Aorta (tissue), 5 donors: ENCODE measurements around the gene ENPP7. TPM values are rescaled to one million over a fixed set of nuclear protein-coding genes. Genes with fewer than 3 reads are reported as not detected.

ENCODE experiments used
- ATAC-seq: fragments of 200-7000 bp; cut with Tn5 transposase; one replicate; pipeline ENCODE4 v1.9.1; 2022; ENCODE audit warnings: moderate library complexity; ENCODE audit not compliant: low FRiP score
- DNase-seq, 2 donors: peaks; one replicate each; pipeline ENCODE4 v3.0.0-alpha.2; 2020
- H3K27ac ChIP-seq, 2 donors: one replicate each; pipeline ENCODE4 v1.5.1; 2013; ENCODE audit warnings: low read length in 2 of 2, mild to moderate bottlenecking in 2 of 2, moderate library complexity in 2 of 2, control low read depth in 1 of 2, inconsistent platforms in 1 of 2, low read depth in 1 of 2
- H3K27me3 ChIP-seq, 2 donors: one replicate each; pipeline ENCODE4 v1.6.1; 2013; ENCODE audit warnings: control low read depth in 1 of 2, low read length in 1 of 2, mild to moderate bottlenecking in 1 of 2, moderate library complexity in 1 of 2; ENCODE audit not compliant: insufficient read depth in 2 of 2, control insufficient read depth in 1 of 2
- H3K36me3 ChIP-seq, 2 donors: one replicate each; pipeline ENCODE4 v1.6.1; 2013; ENCODE audit warnings: control low read depth in 1 of 2, low read length in 1 of 2, mild to moderate bottlenecking in 1 of 2; ENCODE audit not compliant: insufficient read depth in 2 of 2, control insufficient read depth in 1 of 2
- H3K4me1 ChIP-seq, 2 donors: one replicate each; pipeline ENCODE4 v1.6.1; 2013; ENCODE audit warnings: low read length in 2 of 2, control low read depth in 1 of 2, mild to moderate bottlenecking in 1 of 2, moderate library complexity in 1 of 2; ENCODE audit not compliant: insufficient read depth in 2 of 2, control insufficient read depth in 1 of 2
- H3K4me3 ChIP-seq, 2 donors: one replicate each; pipeline ENCODE4 v1.5.1; 2013; ENCODE audit warnings: low read length in 2 of 2, control low read depth in 1 of 2, mild to moderate bottlenecking in 1 of 2
- H3K9me3 ChIP-seq: one replicate; pipeline ENCODE4 v1.6.1; 2013; ENCODE audit warnings: mild to moderate bottlenecking, low read length; ENCODE audit not compliant: control insufficient read depth
- WGBS, 2 donors: extraction: QIAGEN DNeasy Blood & Tissue Kit; methylation state at CpG; one replicate each; pipeline ENCODE4 v1.1.7; 2013; 5-methylcytosine and 5-hydroxymethylcytosine counted together
- intact Hi-C, 2 donors: fragments of 100-400 bp; cut with DNase I; formaldehyde crosslinking; loops; one replicate each; pipeline versions ENCODE4 v1.14.2 to v1.15.0; 2022
- polyA plus RNA-seq, 2 donors: library from polyadenylated mRNA; stranded (reverse); fragments of 200-250 nt; gene quantifications; one replicate each; pipeline ENCODE4 v1.2.3, GENCODE V29; 2013
- total RNA-seq, 2 donors: library from RNA; stranded (reverse); fragmentation: NEBNext Ultra II Directional; extraction: Animal tissue kit (Norgen Biotek cat#: 25700); gene quantifications; one replicate each; pipeline ENCODE4 v1.2.1, GENCODE V29; 2021
- donor health status: healthy with polysubstance abuse.
- donor health status: Bipolar disorder and iron deficiency.
- donor health status: DM: no; HTN: no; CAD: no.
- donor health status: DM: no; HTN: no; CAD: no.
- donor health status: DM: yes; HTN: yes; CAD: no.

ENPP7 gene
- total and polyA plus RNA-seq, 4 donors = 10.9 TPM; not detected in 3

GRCh38 chr17:79728169-79728907, 2.4 kb upstream of the ENPP7 start:
- peak; percentile 87 for DNase-seq
- Histone ChIP-seq H3K27ac (no peak overlapping the region), H3K9me3 (no peaks in the 10 kb centered on the region), H3K4me1 (no peaks in the 10 kb centered on the region), H3K4me3 (peak overlapping the region; percentile 5 to 29), H3K36me3 (no peaks in the 10 kb centered on the region), H3K27me3 (no peaks in the 10 kb centered on the region)
- intact Hi-C loops = loop anchor here in 1 of 2 donors (5.0 kb wide), 1 partner anchor 49 kb away; the partner anchor contains the start of gene CBX2
- peak; percentile 81 for ATAC-seq
- WGBS, 2 donors = 29 to 38% methylated on average over 16 to 22 of the region's 22 CpGs

- 71 to 72% methylated on average over 23 to 26 of the region's 26 CpGs for WGBS, 2 donors
- intact Hi-C loops = loop anchor here in 1 of 2 donors (5.0 kb wide), 1 partner anchor 48 kb away; the partner anchor contains the start of gene CBX2
- no peaks in the 10 kb centered on the region for H3K27me3 ChIP-seq
- no peaks in the 10 kb centered on the region for H3K4me1 ChIP-seq
- H3K4me3 ChIP-seq = no peak overlapping the region
- ATAC-seq (peak; percentile 34), DNase-seq (peak in 1 of 2 donors; percentile 47)
- H3K9me3 ChIP-seq = no peaks in the 10 kb centered on the region
- no peaks in the 10 kb centered on the region for H3K36me3 ChIP-seq
- H3K27ac ChIP-seq = no peak overlapping the region
Observed at GRCh38 chr17:79728908-79729471, 1.8 kb upstream of the ENPP7 start.

- 94% methylated on average over 12 of the region's 12 CpGs for WGBS, 2 donors
- no peak for ATAC-seq
- H3K4me3 ChIP-seq = no peak overlapping the region
- H3K4me1 ChIP-seq = no peaks in the 10 kb centered on the region
- H3K27me3 ChIP-seq = no peaks in the 10 kb centered on the region
- no peak for DNase-seq
- intact Hi-C loops = loop anchor here in 1 of 2 donors (5.0 kb wide), 1 partner anchor 48 kb away; the partner anchor contains the start of gene CBX2
- no peaks in the 10 kb centered on the region for H3K36me3 ChIP-seq
- no peak overlapping the region for H3K27ac ChIP-seq
- no peaks in the 10 kb centered on the region for H3K9me3 ChIP-seq
Observed at GRCh38 chr17:79729761-79730160, 982 bp upstream of the ENPP7 start.

GRCh38 chr17:79730437-79730768, 340 bp upstream of the ENPP7 start:
- Histone ChIP-seq H3K27me3 (no peaks in the 10 kb centered on the region), H3K27ac (no peak overlapping the region), H3K36me3 (no peaks in the 10 kb centered on the region), H3K9me3 (no peaks in the 10 kb centered on the region), H3K4me3 (no peak overlapping the region), H3K4me1 (no peaks in the 10 kb centered on the region)
- intact Hi-C loops = no loop called here
- ATAC-seq (peak; percentile 17), DNase-seq (no peak)
- 95 to 97% methylated on average over 5 of the region's 5 CpGs for WGBS, 2 donors

- Histone ChIP-seq H3K4me3 (no peak overlapping the region), H3K27me3 (no peaks in the 10 kb centered on the region), H3K9me3 (no peaks in the 10 kb centered on the region), H3K27ac (no peak overlapping the region), H3K36me3 (no peaks in the 10 kb centered on the region), H3K4me1 (no peaks in the 10 kb centered on the region)
- intact Hi-C loops = no loop called here
- DNase-seq (no peak), ATAC-seq (no peak)
- 87 to 94% methylated on average over 10 of the region's 10 CpGs for WGBS, 2 donors
Observed at GRCh38 chr17:79732254-79732653, 1.5 kb downstream of the ENPP7 start.

GRCh38 chr17:79732804-79733691, 2.3 kb downstream of the ENPP7 start:
- Histone ChIP-seq H3K27me3 (no peaks in the 10 kb centered on the region), H3K9me3 (no peaks in the 10 kb centered on the region), H3K4me3 (no peak overlapping the region), H3K27ac (no peak overlapping the region), H3K4me1 (no peaks in the 10 kb centered on the region), H3K36me3 (no peaks in the 10 kb centered on the region)
- intact Hi-C loops = no loop called here
- peak in 1 of 2 donors; percentile 66 for DNase-seq
- 66 to 79% methylated on average over 35 of the region's 35 CpGs for WGBS, 2 donors
- ATAC-seq = no peak

- intact Hi-C loops = no loop called here
- DNase-seq = no peak
- H3K4me3 ChIP-seq = no peak overlapping the region
- H3K27ac ChIP-seq = no peak overlapping the region
- H3K27me3 ChIP-seq = no peaks in the 10 kb centered on the region
- no peaks in the 10 kb centered on the region for H3K36me3 ChIP-seq
- 81 to 91% methylated on average over 9 of the region's 9 CpGs for WGBS, 2 donors
- no peak for ATAC-seq
- no peaks in the 10 kb centered on the region for H3K4me1 ChIP-seq
- H3K9me3 ChIP-seq = no peaks in the 10 kb centered on the region
Observed at GRCh38 chr17:79733692-79734070, 2.9 kb downstream of the ENPP7 start.

- WGBS, 2 donors = 96 to 97% methylated on average over 32 of the region's 32 CpGs
- H3K27ac ChIP-seq = no peak overlapping the region
- H3K27me3 ChIP-seq = no peaks in the 10 kb centered on the region
- ATAC-seq (no peak), DNase-seq (no peak)
- H3K4me1 ChIP-seq = no peaks in the 10 kb centered on the region
- intact Hi-C loops = no loop called here
- H3K9me3 ChIP-seq = no peaks in the 10 kb centered on the region
- H3K4me3 ChIP-seq = no peak overlapping the region
- no peaks in the 10 kb centered on the region for H3K36me3 ChIP-seq
Observed at GRCh38 chr17:79735096-79735495, 4.4 kb downstream of the ENPP7 start.
